GM12801 (cell line): ENCODE measurements around the gene COX19.

Source experiments
- TF ChIP-seq, protein P1 (sequence below): IDR thresholded peaks from one replicate; pipeline ENCODE4 v1.5.1; 2011; ENCODE audit warnings: control low read depth; ENCODE audit not compliant: insufficient read length; ENCODE audit errors: extremely low read depth

Gene COX19

DNA sequence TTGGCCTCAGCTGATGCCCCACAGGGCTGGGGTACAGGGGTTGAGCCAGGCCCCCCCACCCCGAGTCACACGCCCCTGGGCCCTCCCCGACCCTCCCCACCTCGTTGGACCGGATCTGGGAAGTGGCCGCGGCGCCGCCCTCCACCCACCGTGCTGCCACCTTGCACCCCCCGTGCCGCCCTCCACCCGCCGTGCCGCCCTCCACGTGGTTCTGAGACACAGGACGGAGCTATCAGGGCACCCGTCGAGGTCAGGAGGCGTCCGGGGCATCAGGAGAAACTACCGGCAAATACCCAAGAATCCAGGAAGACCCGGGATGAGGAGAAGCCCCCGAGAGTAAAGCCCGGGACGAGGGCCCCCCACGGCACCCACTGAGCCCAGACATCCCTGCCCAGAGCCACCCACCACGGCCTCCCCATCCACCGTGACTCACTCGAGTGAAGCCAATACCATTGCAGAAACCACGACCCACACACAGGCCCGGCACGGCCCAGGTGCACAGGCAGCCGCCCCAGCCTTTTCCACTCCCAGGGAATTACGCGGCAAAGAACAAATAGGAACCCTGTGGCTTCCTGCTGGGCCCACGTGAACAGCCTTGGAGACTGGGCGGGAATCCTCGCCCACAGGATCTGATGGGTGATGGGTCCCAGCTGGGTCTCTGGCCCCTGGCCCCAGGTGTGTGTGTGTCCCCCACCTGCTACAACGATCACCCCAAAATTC, 54.8 kb downstream of the COX19 start:
- TF ChIP-seq, protein P1, sequence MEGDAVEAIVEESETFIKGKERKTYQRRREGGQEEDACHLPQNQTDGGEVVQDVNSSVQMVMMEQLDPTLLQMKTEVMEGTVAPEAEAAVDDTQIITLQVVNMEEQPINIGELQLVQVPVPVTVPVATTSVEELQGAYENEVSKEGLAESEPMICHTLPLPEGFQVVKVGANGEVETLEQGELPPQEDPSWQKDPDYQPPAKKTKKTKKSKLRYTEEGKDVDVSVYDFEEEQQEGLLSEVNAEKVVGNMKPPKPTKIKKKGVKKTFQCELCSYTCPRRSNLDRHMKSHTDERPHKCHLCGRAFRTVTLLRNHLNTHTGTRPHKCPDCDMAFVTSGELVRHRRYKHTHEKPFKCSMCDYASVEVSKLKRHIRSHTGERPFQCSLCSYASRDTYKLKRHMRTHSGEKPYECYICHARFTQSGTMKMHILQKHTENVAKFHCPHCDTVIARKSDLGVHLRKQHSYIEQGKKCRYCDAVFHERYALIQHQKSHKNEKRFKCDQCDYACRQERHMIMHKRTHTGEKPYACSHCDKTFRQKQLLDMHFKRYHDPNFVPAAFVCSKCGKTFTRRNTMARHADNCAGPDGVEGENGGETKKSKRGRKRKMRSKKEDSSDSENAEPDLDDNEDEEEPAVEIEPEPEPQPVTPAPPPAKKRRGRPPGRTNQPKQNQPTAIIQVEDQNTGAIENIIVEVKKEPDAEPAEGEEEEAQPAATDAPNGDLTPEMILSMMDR, result no peak

DNA sequence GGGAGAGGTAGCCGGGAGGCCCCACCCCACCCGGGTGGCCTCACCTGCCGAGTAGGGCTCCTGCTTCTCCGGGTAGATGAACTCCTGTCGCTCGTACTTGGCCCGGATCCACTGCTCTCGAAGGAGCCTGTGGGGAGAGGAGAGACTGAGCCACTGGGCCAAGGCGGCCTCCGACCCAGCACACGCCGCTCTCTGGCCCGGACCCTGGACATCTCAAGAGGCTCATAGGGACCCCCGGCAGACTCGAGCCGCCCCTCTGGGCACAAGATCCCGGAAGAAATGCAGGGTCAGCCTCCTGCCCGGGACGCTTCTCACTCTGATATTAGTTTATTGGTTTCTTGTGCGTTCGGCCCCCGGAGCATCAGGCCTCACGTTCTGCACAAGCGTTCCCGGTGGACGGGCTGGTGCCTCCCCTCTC, 55.4 kb downstream of the COX19 start:
- TF ChIP-seq, protein P1, result no peak

DNA sequence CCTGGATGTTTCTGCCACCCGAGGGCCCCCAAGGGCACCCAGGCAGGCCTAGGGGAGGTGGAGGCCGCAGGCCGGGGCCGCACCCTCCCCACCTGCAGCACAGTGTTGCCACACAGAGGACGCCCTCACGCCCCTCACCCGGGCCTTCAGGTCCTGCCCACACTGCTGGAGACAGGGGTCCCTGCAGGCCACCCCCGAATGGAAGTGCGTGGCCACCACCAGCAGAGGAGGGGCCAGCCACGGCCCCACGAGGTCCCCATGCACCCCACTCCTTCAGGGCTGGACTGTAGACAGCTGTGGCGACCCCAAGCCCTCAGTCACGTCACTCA, 56.3 kb downstream of the COX19 start:
- TF ChIP-seq, protein P1, result no peak

DNA sequence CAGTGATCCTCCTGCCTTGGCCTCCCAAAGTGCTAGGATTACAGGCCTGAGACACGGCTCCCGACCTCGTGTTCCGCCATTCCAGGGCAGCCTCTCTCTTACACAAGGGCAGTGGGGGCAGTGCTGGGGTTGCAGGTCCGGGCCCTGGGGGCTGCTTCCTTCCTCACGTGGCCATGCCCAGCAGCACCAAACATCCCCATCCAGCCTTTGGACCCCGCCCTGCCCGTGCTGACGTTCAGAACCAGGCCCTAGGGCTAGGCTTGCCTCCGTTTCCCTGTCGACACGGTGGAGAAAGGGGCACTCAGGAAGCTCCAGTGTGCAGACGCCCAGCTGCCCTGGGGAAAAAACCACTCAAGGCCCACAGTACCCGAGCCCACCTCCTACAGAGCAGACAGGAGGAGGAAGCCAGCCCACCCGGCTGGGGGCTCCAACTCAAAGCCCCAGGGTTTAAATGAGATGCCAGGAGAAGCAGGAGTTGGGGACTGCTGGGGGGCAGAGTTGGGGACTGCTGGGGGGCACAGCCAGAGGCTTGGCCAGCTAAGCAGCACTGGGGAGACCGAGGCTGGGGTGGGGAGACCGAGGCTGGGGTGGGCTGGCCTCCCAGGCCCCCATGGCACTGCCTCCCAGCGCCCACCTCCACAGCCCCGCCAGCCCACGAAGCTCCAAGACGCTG, 56.8 kb downstream of the COX19 start:
- TF ChIP-seq, protein P1, result no peak

DNA sequence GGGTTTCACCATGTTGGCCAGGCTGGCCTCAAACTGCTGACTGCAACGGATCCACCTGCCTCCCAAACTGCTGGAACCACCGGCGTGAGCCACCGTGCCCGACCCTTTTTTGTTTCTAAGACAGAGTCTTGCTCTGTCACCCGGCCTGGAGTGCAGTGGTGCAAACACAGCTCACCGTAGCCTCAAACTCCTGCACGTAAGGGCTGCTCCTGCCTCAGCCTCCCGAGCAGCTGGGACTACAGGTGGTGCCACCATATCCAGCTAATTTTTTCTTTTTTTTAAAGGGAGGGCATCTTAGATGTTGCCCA, 57.3 kb downstream of the COX19 start:
- TF ChIP-seq, protein P1, result no peak

DNA sequence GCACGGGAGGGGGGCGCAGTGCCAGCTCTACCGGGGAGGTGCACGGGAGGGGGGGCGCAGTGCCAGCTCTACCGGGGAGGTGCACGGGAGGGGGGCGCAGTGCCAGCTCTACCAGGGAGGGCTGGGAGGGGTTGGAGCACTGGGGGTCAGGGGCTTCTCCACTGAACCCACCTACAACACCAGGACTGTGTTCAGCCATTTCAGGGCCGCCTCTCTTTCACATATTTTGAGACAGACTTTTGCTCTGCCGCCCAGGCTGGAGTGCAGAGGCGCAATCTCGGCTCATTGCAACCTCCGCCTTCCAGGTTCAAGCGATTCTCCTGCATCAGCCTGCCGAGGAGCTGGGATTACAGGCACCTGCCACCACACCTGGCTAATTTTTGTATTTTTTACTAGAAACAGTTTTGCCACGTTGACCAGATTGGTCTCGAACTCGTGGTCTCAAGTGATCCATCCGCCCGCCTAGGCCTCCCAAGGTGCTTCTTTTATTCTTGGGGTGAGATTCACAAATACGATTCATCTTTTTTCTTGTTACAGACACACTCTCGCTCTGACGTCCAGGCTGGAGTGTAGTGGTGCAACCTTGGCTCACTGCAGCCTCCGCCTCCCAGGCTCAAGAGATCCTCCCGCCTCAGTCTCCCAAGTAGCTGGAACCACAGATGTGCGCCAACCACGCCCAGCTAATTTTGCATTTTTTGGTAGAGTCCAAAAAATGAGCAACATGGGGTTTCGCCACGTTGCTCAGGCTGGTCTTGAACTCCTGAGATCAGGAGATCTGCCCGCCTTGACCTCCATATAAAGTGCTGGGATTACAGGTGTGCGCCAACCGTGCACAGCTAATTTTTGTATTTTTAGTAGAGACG, 57.9 kb downstream of the COX19 start:
- TF ChIP-seq, protein P1, result no peak

DNA sequence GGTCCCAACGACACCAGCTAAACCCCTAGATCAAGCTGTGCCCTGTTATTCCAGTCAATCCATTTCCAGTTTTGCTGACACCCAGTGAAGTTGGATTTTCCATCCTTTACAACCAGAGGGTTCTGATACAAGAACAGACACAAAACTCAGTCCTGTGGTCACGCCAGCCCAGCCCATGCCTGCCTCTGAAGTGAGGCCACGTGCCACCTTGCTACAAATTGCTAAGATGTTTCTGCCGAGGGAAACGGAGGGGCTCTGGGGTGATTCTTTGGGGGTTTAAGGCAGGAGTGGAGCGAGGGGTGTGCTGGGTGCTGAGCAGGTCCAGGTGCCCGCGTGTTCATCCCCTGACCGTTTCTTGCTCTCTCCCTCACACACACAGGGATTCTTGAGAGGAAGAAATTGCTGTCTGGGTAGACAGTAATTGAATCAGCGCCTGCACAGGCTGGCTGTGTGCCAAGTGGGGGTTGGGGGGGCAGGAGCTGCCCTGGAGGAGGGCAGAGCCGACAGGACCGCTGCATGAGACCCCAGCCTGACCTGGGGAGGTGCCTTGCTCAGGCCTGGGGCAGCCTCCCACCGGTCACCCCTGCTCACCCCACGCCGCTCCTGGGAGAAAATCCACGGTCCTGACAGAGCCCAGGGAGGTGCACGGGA, 58.9 kb downstream of the COX19 start:
- TF ChIP-seq, protein P1, result no peak
